ENCODE data around the gene CARNS1.

The CARNS1 gene

DNA sequence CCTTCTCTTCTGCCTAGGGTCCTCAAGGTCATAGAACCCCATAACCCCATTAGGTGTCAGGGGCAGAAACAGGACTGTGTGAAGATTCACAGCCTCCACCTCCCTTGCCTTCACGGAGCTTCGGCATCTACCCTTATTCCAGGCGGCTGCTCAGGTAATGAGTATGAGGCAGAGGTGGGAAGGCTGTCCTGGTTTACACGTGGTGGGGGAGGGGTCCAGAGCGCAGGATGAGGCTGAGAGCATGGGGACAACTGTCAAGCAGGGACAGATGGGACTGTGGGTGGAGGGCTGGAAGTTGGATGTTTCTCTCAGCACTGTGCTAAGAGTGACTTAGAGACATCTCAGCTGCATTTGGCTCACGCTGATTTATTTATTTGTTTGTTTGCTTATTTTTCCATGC is 28.0 kb upstream of the CARNS1 start:
- no peaks in the 10 kb centered on the region for H4K20me1 ChIP-seq (ENCODE audit: low read depth, low read length)
- H3K79me2 ChIP-seq (ENCODE audit: insufficient read depth, low read length): peaks cover 7% of the 10 kb centered on the region
- no peaks in the 10 kb centered on the region for H3K27me3 ChIP-seq (ENCODE audit: low read length)
- H3K9ac ChIP-seq (ENCODE audit: low read length): no peak overlapping the region
- H3K9me2 ChIP-seq (replicated peaks; ENCODE audit: insufficient read depth, low read length): no peaks in the 10 kb centered on the region
- no peaks in the 10 kb centered on the region for H3F3A ChIP-seq (ENCODE audit: insufficient read depth)
- no peak overlapping the region for H2AFZ ChIP-seq (ENCODE audit: low read depth, low read length, severe bottlenecking)
- no peak overlapping the region for H3K27ac ChIP-seq (ENCODE audit: low read depth, low read length)
- H3K9me3 ChIP-seq (ENCODE audit: insufficient read depth, low read length): no peaks in the 10 kb centered on the region
- no peak overlapping the region for H3K4me3 ChIP-seq (ENCODE audit: insufficient read depth, low read length, poor library complexity, severe bottlenecking)
- no peaks in the 10 kb centered on the region for H3K36me3 ChIP-seq (ENCODE audit: low read length)
- TF ChIP-seq EZH2phosphoT487 (conservative IDR thresholded peaks at IDR 0.05; ENCODE audit: low read length): no peak
- TF ChIP-seq, protein P1, sequence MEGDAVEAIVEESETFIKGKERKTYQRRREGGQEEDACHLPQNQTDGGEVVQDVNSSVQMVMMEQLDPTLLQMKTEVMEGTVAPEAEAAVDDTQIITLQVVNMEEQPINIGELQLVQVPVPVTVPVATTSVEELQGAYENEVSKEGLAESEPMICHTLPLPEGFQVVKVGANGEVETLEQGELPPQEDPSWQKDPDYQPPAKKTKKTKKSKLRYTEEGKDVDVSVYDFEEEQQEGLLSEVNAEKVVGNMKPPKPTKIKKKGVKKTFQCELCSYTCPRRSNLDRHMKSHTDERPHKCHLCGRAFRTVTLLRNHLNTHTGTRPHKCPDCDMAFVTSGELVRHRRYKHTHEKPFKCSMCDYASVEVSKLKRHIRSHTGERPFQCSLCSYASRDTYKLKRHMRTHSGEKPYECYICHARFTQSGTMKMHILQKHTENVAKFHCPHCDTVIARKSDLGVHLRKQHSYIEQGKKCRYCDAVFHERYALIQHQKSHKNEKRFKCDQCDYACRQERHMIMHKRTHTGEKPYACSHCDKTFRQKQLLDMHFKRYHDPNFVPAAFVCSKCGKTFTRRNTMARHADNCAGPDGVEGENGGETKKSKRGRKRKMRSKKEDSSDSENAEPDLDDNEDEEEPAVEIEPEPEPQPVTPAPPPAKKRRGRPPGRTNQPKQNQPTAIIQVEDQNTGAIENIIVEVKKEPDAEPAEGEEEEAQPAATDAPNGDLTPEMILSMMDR (IDR thresholded peaks at IDR 0.05; ENCODE audit: insufficient read depth, low read length, poor library complexity, severe bottlenecking): no peak
- no peak overlapping the region for H3K4me2 ChIP-seq (ENCODE audit: low read depth, low read length, poor library complexity, severe bottlenecking)

GRCh38 chr11:67389477-67389876 is 26.0 kb upstream of the CARNS1 start:
- Histone ChIP-seq H3K79me2 (ENCODE audit: insufficient read depth, low read length) (peaks cover 10% of the 10 kb centered on the region), H3K4me2 (ENCODE audit: low read depth, low read length, poor library complexity, severe bottlenecking) (no peak overlapping the region), H3K4me3 (ENCODE audit: insufficient read depth, low read length, poor library complexity, severe bottlenecking) (no peak overlapping the region), H3K27ac (ENCODE audit: low read depth, low read length) (no peak overlapping the region), H3F3A (ENCODE audit: insufficient read depth) (no peaks in the 10 kb centered on the region), H3K9me2 (replicated peaks; ENCODE audit: insufficient read depth, low read length) (no peaks in the 10 kb centered on the region), H3K36me3 (ENCODE audit: low read length) (no peaks in the 10 kb centered on the region), H3K27me3 (ENCODE audit: low read length) (no peaks in the 10 kb centered on the region), H3K9me3 (ENCODE audit: insufficient read depth, low read length) (no peaks in the 10 kb centered on the region), H3K9ac (ENCODE audit: low read length) (no peak overlapping the region), H2AFZ (ENCODE audit: low read depth, low read length, severe bottlenecking) (no peak overlapping the region), H4K20me1 (ENCODE audit: low read depth, low read length) (no peaks in the 10 kb centered on the region)
- no peak for TF ChIP-seq EZH2phosphoT487 (conservative IDR thresholded peaks at IDR 0.05; ENCODE audit: low read length)
- TF ChIP-seq, protein P1 (IDR thresholded peaks at IDR 0.05; ENCODE audit: insufficient read depth, low read length, poor library complexity, severe bottlenecking): peak; percentile 48

DNA sequence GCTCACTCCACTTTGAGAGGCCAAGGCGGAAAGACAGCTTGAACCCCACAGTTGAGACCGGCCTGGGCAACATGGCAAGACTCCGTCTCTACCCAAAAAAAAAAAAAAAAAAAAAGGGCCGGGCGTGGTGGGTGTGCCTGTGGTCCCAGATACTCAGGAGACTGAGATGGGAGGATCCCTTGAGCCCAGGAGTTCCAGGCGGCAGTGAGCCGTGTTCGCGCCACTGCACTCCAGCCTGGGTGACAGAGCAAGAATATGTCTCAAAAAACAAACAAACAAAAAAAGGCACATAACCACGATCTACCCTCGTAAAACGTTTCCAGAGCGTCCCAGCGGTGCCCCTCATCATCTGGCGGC is 24.6 kb upstream of the CARNS1 start:
- H3K4me2 ChIP-seq (ENCODE audit: low read depth, low read length, poor library complexity, severe bottlenecking): peak overlapping the region; percentile 83
- no peaks in the 10 kb centered on the region for H3F3A ChIP-seq (ENCODE audit: insufficient read depth)
- peak overlapping the region; percentile 87 for H3K9ac ChIP-seq (ENCODE audit: low read length)
- TF ChIP-seq, protein P1 (IDR thresholded peaks at IDR 0.05; ENCODE audit: insufficient read depth, low read length, poor library complexity, severe bottlenecking): no peak
- TF ChIP-seq EZH2phosphoT487 (conservative IDR thresholded peaks at IDR 0.05; ENCODE audit: low read length): no peak
- H3K27me3 ChIP-seq (ENCODE audit: low read length): no peaks in the 10 kb centered on the region
- no peaks in the 10 kb centered on the region for H4K20me1 ChIP-seq (ENCODE audit: low read depth, low read length)
- peak overlapping the region; percentile 23; the same call in 1 of the 2 replicates for H3K27ac ChIP-seq (ENCODE audit: low read depth, low read length)
- peak overlapping the region; percentile 81 for H3K4me3 ChIP-seq (ENCODE audit: insufficient read depth, low read length, poor library complexity, severe bottlenecking)
- H3K9me2 ChIP-seq (replicated peaks; ENCODE audit: insufficient read depth, low read length): no peaks in the 10 kb centered on the region
- no peak overlapping the region for H2AFZ ChIP-seq (ENCODE audit: low read depth, low read length, severe bottlenecking)
- H3K9me3 ChIP-seq (ENCODE audit: insufficient read depth, low read length): no peaks in the 10 kb centered on the region
- H3K36me3 ChIP-seq (ENCODE audit: low read length): no peaks in the 10 kb centered on the region
- H3K79me2 ChIP-seq (ENCODE audit: insufficient read depth, low read length): peaks cover 10% of the 10 kb centered on the region

All from SU-DHL-6 (cell line).